GM23248 (cell line): Measurements from ENCODE around the gene GARIN1A.
"Not testable (repeated sequence)": the region's sequence is repeated elsewhere in the genome, so short reads cannot be mapped to it uniquely, and the experiment has no call there.

Experiments
- EZH2 ChIP-seq: fragments of 200-600 bp; sonication (generic); IDR thresholded peaks from 2 replicates; pipeline ENCODE4 v1.6.1; 2018; ENCODE audit warnings: antibody characterized with exemption, mild to moderate bottlenecking; ENCODE audit not compliant: insufficient read depth, poor library complexity, severe bottlenecking
- EZH2phosphoT487 ChIP-seq: fragments of 200-600 bp; sonication (generic); IDR thresholded peaks from 2 replicates; pipeline ENCODE4 v1.6.1; 2018; ENCODE audit warnings: antibody characterized with exemption, moderate library complexity, mild to moderate bottlenecking, low read depth; ENCODE audit not compliant: insufficient read depth

DNA sequence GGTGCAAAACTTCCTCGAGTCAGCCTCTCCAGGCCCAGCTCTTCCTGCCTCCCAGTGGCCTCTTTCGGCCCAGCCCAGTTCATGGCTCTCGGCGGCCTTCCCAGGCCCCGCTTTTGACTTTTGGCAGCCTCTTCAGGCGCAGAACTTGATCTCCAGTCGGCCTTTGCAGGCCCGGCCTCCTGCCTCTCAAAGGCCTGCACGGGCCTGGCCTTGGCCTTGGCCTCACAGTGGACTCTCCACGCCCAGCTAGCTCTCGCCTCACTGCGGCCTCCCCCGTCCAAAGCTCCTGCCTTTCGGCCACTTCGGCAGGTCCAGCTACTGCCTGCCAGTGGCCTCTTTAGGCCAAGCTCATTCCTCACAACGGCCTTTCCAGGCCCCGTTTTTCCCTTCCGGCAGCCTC, 17.6 kb upstream of the GARIN1A start:
- not testable (repeated sequence) for TF ChIP-seq EZH2, EZH2phosphoT487
